B cell (primary cell): Measurements from ENCODE around the gene CRHR2. TPM values are rescaled to one million over a fixed set of nuclear protein-coding genes. Genes with fewer than 3 reads are reported as not detected.

Experiments used
- ATAC-seq: fragments of 200-7000 bp; cut with Tn5 transposase; one replicate; pipeline ENCODE4 v1.10.0; 2021; ENCODE audit warnings: low read depth, mild to moderate bottlenecking, moderate number of reproducible peaks, moderate library complexity
- CTCF ChIA-PET: fragments of 350-600 bp; sonication (Branson Sonifier 250); formaldehyde crosslinking; loops from one replicate; lab custom pipeline; 2021; ENCODE audit warnings: antibody characterized with exemption, inconsistent platforms; lab: Charles Lee
- POLR2A ChIA-PET: fragments of 350-600 bp; sonication (Branson Sonifier 250); formaldehyde crosslinking; loops from one replicate; lab custom pipeline; 2021; ENCODE audit warnings: antibody characterized with exemption; lab: Charles Lee
- DNase-seq: peaks from one replicate; pipeline ENCODE4 v3.0.0; 2013
- H2AFZ ChIP-seq: 2 replicates; pipeline ENCODE4 v1.6.1; 2012; ENCODE audit warnings: mild to moderate bottlenecking, low read depth, low read length; ENCODE audit not compliant: insufficient read depth, poor library complexity, severe bottlenecking
- H3K27ac ChIP-seq, 2 donors: 1 replicate in 1 of 2; 2 replicates in 1 of 2; pipeline ENCODE4 v1.5.1; 2012 to 2013; ENCODE audit warnings: low read length in 2 of 2, mild to moderate bottlenecking in 2 of 2, moderate library complexity in 1 of 2
- H3K27me3 ChIP-seq, 4 experiments: fragments of 200-600 bp in 1 of 4; sonication (generic) in 1 of 4; replicated peaks in 1 of 4; 1 replicate in 2 of 4; 2 replicates in 2 of 4; pipeline versions ENCODE4 v1.6.1 to v1.7.0; 2013 to 2016; ENCODE audit warnings: low read length in 3 of 4, mild to moderate bottlenecking in 2 of 4, mixed read lengths in 1 of 4, moderate library complexity in 1 of 4; ENCODE audit not compliant: insufficient read depth in 4 of 4, control insufficient read depth in 3 of 4; ENCODE audit errors: control extremely low read depth in 1 of 4
- H3K36me3 ChIP-seq, 2 experiments: replicated peaks in 1 of 2; 1 replicate in 1 of 2; 2 replicates in 1 of 2; pipeline versions ENCODE4 v1.6.1 to v1.7.1; 2013; ENCODE audit warnings: low read length in 1 of 2; ENCODE audit not compliant: insufficient read depth in 2 of 2, control insufficient read depth in 1 of 2; ENCODE audit errors: control extremely low read depth in 1 of 2, extremely low read depth in 1 of 2
- H3K4me1 ChIP-seq, 2 donors: fragments of 200-600 bp in 1 of 2; sonication (generic) in 1 of 2; 1 replicate in 1 of 2; 2 replicates in 1 of 2; pipeline versions ENCODE4 v1.5.1 to v1.6.1; 2013 to 2017; ENCODE audit warnings: low read length in 2 of 2; ENCODE audit not compliant: control insufficient read depth in 2 of 2, insufficient read depth in 2 of 2
- H3K4me2 ChIP-seq: replicated peaks from 2 replicates; pipeline ENCODE3; 2012; ENCODE audit warnings: mild to moderate bottlenecking, low read depth, low read length; ENCODE audit not compliant: poor library complexity, severe bottlenecking
- H3K4me3 ChIP-seq, 5 experiments: fragments of 200-600 bp in 1 of 5; sonication (generic) in 1 of 5; 1 replicate in 3 of 5; 2 replicates in 2 of 5; pipeline versions ENCODE4 v1.5.1 to v1.7.0; 2011 to 2016; ENCODE audit warnings: low read length in 4 of 5, mild to moderate bottlenecking in 4 of 5, low read depth in 2 of 5, control low read depth in 1 of 5, moderate library complexity in 1 of 5; ENCODE audit not compliant: insufficient read depth in 1 of 5; ENCODE audit errors: control extremely low read depth in 1 of 5, extremely low read depth in 1 of 5
- H3K79me2 ChIP-seq: fragments of 200-600 bp; sonication (generic); one replicate; pipeline ENCODE4 v1.6.0; 2016; ENCODE audit warnings: low read length; ENCODE audit not compliant: control insufficient read depth, insufficient read depth
- H3K9ac ChIP-seq: fragments of 200-600 bp; sonication (generic); 2 replicates; pipeline ENCODE4 v1.6.1; 2017; ENCODE audit warnings: mild to moderate bottlenecking, low read length, moderate library complexity
- H3K9me3 ChIP-seq, 3 donors: one replicate each; pipeline versions ENCODE4 v1.6.1 to v1.7.1; 2013; ENCODE audit warnings: low read length in 2 of 3; ENCODE audit not compliant: control insufficient read depth in 2 of 3, insufficient read depth in 1 of 3; ENCODE audit errors: control extremely low read depth in 1 of 3
- H4K20me1 ChIP-seq: 2 replicates; pipeline ENCODE4 v1.6.0; 2012; ENCODE audit warnings: mild to moderate bottlenecking, low read length; ENCODE audit not compliant: insufficient read depth, control insufficient read depth, poor library complexity, severe bottlenecking
- H3K27ac Mint-ChIP-seq: one replicate; pipeline ENCODE4 v1.8.0; 2021; ENCODE audit warnings: mixed read lengths
- H3K27me3 Mint-ChIP-seq: one replicate; pipeline ENCODE4 v1.8.0; 2021; ENCODE audit warnings: mixed read lengths
- H3K4me1 Mint-ChIP-seq: one replicate; pipeline ENCODE4 v1.8.0; 2021; ENCODE audit warnings: mixed read lengths
- H3K4me3 Mint-ChIP-seq: one replicate; pipeline ENCODE4 v1.8.0; 2021; ENCODE audit warnings: mixed read lengths
- H3K9me3 Mint-ChIP-seq: one replicate; pipeline ENCODE4 v1.8.0; 2022; ENCODE audit warnings: mixed read lengths; ENCODE audit not compliant: insufficient read depth
- EZH2 ChIP-seq: IDR thresholded peaks from 2 replicates; pipeline ENCODE4 v1.6.1; 2012; ENCODE audit warnings: borderline replicate concordance, low read depth, mild to moderate bottlenecking, moderate library complexity, low read length; ENCODE audit not compliant: insufficient read depth, poor library complexity, severe bottlenecking
- WGBS: methylation state at CpG from one replicate; pipeline ENCODE4 v1.1.5; 2013; ENCODE audit warnings: missing lambda C conversion rate; ENCODE audit not compliant: insufficient coverage; 5-methylcytosine and 5-hydroxymethylcytosine counted together
- intact Hi-C: fragments of 100-400 bp; cut with micrococcal nuclease; formaldehyde crosslinking; loops from one replicate; pipeline ENCODE4 v1.10.0; 2022
- polyA plus RNA-seq: library from polyadenylated mRNA; depleted of rRNA; stranded (reverse); fragments of >200 nt; gene quantifications from 2 replicates; pipeline ENCODE4 v1.2.3, GENCODE V29; 2012
- total RNA-seq, 2 donors: library from RNA; stranded (reverse); fragments of 120-200 nt in 1 of 2; gene quantifications; 1 replicate in 1 of 2; 2 replicates in 1 of 2; pipeline versions ENCODE4 v1.2.3 to v1.2.4, GENCODE V29; 2013 to 2022
- TF ChIP-seq, protein P1 (sequence below): fragments of 200-600 bp; IDR thresholded peaks from one replicate; pipeline ENCODE4 v1.8.0; 2022; ENCODE audit warnings: antibody characterized with exemption, mild to moderate bottlenecking

The CRHR2 gene
- total and polyA plus RNA-seq, 2 donors (not counting 1 experiment from before 2014, with no cell fraction given), result not detected

DNA sequence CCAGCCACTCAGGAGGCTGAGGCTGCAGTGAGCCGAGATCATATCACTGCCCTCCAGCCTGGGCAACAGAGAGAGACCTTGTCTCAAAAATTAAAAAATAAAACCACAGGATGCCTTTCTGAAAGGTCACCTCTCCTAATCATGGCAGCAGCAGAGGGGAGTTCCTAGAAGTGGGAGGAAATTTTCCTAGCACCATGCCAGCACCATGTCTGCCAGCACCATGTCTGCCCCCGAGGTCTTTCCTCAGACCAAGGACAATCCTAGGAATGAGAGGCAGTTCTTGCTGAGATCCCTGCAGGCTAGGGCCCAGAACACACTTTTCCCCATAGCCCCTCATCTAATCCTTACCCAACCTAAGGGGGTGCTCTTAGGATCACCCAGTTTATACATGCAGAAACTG is 47.4 kb upstream of the CRHR2 start:
- H4K20me1 ChIP-seq, result no peaks in the 10 kb centered on the region
- H3K27ac ChIP-seq, result no peak overlapping the region
- TF ChIP-seq, protein P1, sequence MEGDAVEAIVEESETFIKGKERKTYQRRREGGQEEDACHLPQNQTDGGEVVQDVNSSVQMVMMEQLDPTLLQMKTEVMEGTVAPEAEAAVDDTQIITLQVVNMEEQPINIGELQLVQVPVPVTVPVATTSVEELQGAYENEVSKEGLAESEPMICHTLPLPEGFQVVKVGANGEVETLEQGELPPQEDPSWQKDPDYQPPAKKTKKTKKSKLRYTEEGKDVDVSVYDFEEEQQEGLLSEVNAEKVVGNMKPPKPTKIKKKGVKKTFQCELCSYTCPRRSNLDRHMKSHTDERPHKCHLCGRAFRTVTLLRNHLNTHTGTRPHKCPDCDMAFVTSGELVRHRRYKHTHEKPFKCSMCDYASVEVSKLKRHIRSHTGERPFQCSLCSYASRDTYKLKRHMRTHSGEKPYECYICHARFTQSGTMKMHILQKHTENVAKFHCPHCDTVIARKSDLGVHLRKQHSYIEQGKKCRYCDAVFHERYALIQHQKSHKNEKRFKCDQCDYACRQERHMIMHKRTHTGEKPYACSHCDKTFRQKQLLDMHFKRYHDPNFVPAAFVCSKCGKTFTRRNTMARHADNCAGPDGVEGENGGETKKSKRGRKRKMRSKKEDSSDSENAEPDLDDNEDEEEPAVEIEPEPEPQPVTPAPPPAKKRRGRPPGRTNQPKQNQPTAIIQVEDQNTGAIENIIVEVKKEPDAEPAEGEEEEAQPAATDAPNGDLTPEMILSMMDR, result no peak
- TF ChIP-seq EZH2, result no peak
- Mint-ChIP-seq H3K9me3 (no peaks in the 10 kb centered on the region), H3K4me1 (peaks cover 22% of the 10 kb centered on the region), H3K4me3 (no peak overlapping the region), H3K27me3 (peaks cover 11% of the 10 kb centered on the region), H3K27ac (no peak overlapping the region)
- H3K36me3 ChIP-seq, result no peaks in the 10 kb centered on the region
- POLR2A ChIA-PET, result no interaction called here
- no peak overlapping the region for H3K4me3 ChIP-seq
- peaks cover 8 to 18% of the 10 kb centered on the region in 2 donors for H3K4me1 ChIP-seq
- no peak for ATAC-seq
- H3K9ac ChIP-seq, result no peak overlapping the region
- H3K27me3 ChIP-seq, result peaks cover 0 to 6% (median 0%) of the 10 kb centered on the region in 4 experiments
- intact Hi-C loops, result no loop called here
- CTCF ChIA-PET, result interaction anchor here (4.6 kb wide), 1 partner anchor 11 kb away, joined by 22 read pairs; no protein-coding TSS in a partner anchor
- no peak overlapping the region for H2AFZ ChIP-seq
- no peaks in the 10 kb centered on the region for H3K79me2 ChIP-seq
- no peak for DNase-seq
- no peak overlapping the region for H3K4me2 ChIP-seq
- no peaks in the 10 kb centered on the region for H3K9me3 ChIP-seq
- WGBS, result 84% methylated on average over 2 of the region's 2 CpGs

DNA sequence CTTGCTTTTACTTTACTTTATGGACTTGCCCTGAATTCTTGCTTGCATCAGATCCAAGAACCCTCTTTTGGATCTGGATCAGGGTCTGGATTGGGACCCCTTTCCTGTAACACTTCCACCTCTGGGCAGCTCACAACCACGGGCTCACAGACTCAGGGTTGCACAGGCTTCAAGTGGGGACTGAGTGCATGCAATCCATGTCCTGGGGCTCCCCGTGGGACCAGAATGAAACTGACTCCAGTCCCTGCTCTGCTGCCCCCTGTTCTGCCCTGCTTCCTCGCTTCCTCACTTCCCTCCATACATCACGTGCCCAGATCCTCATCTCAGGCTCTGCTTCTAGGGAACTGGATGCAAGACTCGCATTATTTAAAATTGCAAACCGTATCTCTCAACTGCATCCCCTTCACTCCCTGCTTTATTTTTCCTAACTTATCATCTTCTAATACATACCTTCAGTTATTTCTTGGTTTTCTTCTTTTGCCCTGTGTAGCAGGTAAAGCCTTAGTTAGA is 46.4 kb upstream of the CRHR2 start:
- Mint-ChIP-seq H3K27me3 (peaks cover 5% of the 10 kb centered on the region), H3K4me1 (peaks cover 22% of the 10 kb centered on the region), H3K27ac (no peak overlapping the region), H3K9me3 (no peaks in the 10 kb centered on the region), H3K4me3 (no peak overlapping the region)
- ATAC-seq, result no peak
- Histone ChIP-seq H3K9ac (no peak overlapping the region), H3K4me2 (no peak overlapping the region), H3K4me3 (no peak overlapping the region), H4K20me1 (no peaks in the 10 kb centered on the region), H3K4me1 (peaks cover 8 to 18% of the 10 kb centered on the region in 2 donors), H3K27me3 (peaks cover 0 to 4% (median 0%) of the 10 kb centered on the region in 4 experiments), H3K9me3 (no peaks in the 10 kb centered on the region), H3K36me3 (no peaks in the 10 kb centered on the region), H2AFZ (no peak overlapping the region), H3K27ac (no peak overlapping the region), H3K79me2 (no peaks in the 10 kb centered on the region)
- ChIA-PET CTCF (interaction anchor here (4.6 kb wide), 1 partner anchor 12 kb away, joined by 22 read pairs; no protein-coding TSS in a partner anchor), POLR2A (no interaction called here)
- WGBS, result 76% methylated on average over 6 of the region's 6 CpGs
- intact Hi-C loops, result no loop called here
- no peak for DNase-seq
- TF ChIP-seq EZH2, result no peak
- TF ChIP-seq, protein P1, result no peak
